Right atrium auricular region (tissue), 2 donors: ENCODE data around the gene SMURF2. TPM values are rescaled to one million over a fixed set of nuclear protein-coding genes. Genes with fewer than 3 reads are reported as not detected.

ENCODE experiments used
- DNase-seq: peaks from one replicate; pipeline ENCODE4 v3.0.0-alpha.2; 2019; ENCODE audit warnings: low spot score
- H3K27ac ChIP-seq, 2 donors: fragments of 200-600 bp; sonication (generic); 1 replicate in 1 of 2; 2 replicates in 1 of 2; pipeline ENCODE4 v1.5.1; 2016 to 2019
- H3K27me3 ChIP-seq, 2 donors: fragments of 200-600 bp; sonication (generic); one replicate each; pipeline versions ENCODE4 v1.5.1 to v1.6.0; 2017 to 2019
- H3K36me3 ChIP-seq: fragments of 200-600 bp; sonication (generic); one replicate; pipeline ENCODE4 v1.5.1; 2016
- H3K4me1 ChIP-seq, 2 donors: fragments of 200-600 bp; sonication (generic); one replicate each; pipeline versions ENCODE4 v1.5.1 to v1.6.0; 2017 to 2019
- H3K4me3 ChIP-seq, 2 donors: fragments of 200-600 bp; sonication (generic); 1 replicate in 1 of 2; 2 replicates in 1 of 2; pipeline ENCODE4 v1.5.1; 2017 to 2019; ENCODE audit warnings: mild to moderate bottlenecking in 1 of 2, moderate library complexity in 1 of 2
- H3K9me3 ChIP-seq, 2 donors: fragments of 200-600 bp; sonication (generic); one replicate each; pipeline ENCODE4 v1.5.1; 2019
- total RNA-seq, 2 donors: library from RNA; depleted of rRNA; stranded (reverse); fragments of >200 nt; gene quantifications; one replicate each; pipeline ENCODE4 v1.1.0, GENCODE V29; 2016
- TF ChIP-seq, protein P1 (sequence below), 2 donors: fragments of 200-600 bp; sonication (generic); IDR thresholded peaks; one replicate each; pipeline ENCODE4 v1.5.1; 2019; ENCODE audit warnings: antibody characterized with exemption in 2 of 2

Gene SMURF2
- total RNA-seq, 2 donors from 2014 or later = 12.6 to 15.3 TPM

DNA sequence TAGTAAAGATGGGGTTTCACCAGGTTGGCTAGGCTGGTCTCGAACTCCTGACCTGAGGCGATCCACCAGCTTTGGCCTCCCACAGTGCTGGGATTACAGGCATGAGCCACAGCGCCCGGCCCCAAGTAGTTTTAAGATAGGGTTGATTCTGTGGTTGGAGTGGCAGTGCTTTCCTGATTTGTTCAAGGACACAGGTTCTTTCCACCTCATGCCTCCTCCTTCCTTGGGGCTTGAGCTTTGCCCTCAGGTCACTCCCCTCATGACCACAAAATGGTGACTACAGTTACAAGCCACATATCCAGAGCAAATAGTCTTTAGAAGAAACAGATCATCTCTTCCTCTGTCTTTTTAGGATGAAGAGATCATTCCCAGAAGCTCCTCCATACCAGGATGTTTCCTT lies 25.3 kb upstream of the SMURF2 start:
- no peak for DNase-seq
- no peak overlapping the region for H3K4me3 ChIP-seq
- H3K27ac ChIP-seq = no peak overlapping the region
- no peaks in the 10 kb centered on the region for H3K27me3 ChIP-seq
- H3K4me1 ChIP-seq = no peaks in the 10 kb centered on the region
- no peaks in the 10 kb centered on the region for H3K9me3 ChIP-seq
- no peaks in the 10 kb centered on the region for H3K36me3 ChIP-seq
- TF ChIP-seq, protein P1, sequence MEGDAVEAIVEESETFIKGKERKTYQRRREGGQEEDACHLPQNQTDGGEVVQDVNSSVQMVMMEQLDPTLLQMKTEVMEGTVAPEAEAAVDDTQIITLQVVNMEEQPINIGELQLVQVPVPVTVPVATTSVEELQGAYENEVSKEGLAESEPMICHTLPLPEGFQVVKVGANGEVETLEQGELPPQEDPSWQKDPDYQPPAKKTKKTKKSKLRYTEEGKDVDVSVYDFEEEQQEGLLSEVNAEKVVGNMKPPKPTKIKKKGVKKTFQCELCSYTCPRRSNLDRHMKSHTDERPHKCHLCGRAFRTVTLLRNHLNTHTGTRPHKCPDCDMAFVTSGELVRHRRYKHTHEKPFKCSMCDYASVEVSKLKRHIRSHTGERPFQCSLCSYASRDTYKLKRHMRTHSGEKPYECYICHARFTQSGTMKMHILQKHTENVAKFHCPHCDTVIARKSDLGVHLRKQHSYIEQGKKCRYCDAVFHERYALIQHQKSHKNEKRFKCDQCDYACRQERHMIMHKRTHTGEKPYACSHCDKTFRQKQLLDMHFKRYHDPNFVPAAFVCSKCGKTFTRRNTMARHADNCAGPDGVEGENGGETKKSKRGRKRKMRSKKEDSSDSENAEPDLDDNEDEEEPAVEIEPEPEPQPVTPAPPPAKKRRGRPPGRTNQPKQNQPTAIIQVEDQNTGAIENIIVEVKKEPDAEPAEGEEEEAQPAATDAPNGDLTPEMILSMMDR (IDR thresholded peaks at IDR 0.05) = no peak

DNA sequence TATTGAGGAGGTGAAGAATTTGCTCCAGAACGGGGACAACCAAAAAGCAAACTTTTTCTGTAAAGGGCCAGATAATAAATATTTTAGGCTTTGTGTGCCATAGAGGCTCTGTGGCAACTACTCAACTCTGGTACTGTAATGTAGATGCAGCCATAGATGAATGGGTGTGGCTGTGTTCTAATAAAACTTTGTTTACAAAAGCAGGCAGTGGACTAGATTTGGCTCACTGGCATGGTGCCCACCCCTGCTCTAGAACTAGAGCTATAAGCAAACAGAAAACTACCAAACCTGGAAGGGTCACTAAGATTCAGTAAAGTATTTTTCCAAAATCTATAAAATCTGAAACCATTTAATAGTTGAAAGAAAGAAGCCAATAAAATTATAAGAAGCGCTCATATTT lies 24.6 kb upstream of the SMURF2 start:
- TF ChIP-seq, protein P1 (IDR thresholded peaks at IDR 0.05) = no peak
- H3K27ac ChIP-seq = no peak overlapping the region
- no peaks in the 10 kb centered on the region for H3K27me3 ChIP-seq
- DNase-seq = no peak
- H3K4me1 ChIP-seq = no peaks in the 10 kb centered on the region
- H3K36me3 ChIP-seq = no peaks in the 10 kb centered on the region
- H3K4me3 ChIP-seq = no peak overlapping the region
- no peaks in the 10 kb centered on the region for H3K9me3 ChIP-seq

DNA sequence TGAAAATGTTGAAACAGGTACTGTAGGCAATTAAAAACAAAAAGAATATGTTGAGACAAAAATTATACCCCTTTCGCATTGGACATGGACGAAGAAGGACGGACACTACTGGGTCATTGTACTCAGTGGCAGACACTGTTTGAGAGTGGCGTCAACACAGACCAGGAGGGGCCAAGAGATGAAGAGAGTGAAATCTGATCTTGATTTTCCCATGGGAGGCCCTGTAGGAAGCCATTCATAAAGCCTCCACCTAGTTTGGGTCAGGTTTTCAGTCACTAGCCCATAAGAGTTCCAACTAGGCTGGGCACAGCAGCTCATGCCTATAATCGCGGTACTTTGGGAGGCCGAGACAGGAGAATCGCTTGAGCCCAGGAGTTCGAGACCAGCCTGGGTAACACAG lies 23.6 kb upstream of the SMURF2 start:
- H3K27ac ChIP-seq = no peak overlapping the region
- H3K4me3 ChIP-seq = no peak overlapping the region
- H3K27me3 ChIP-seq = no peaks in the 10 kb centered on the region
- H3K9me3 ChIP-seq = no peaks in the 10 kb centered on the region
- no peaks in the 10 kb centered on the region for H3K4me1 ChIP-seq
- H3K36me3 ChIP-seq = no peaks in the 10 kb centered on the region
- no peak for DNase-seq
- TF ChIP-seq, protein P1 (IDR thresholded peaks at IDR 0.05) = no peak

DNA sequence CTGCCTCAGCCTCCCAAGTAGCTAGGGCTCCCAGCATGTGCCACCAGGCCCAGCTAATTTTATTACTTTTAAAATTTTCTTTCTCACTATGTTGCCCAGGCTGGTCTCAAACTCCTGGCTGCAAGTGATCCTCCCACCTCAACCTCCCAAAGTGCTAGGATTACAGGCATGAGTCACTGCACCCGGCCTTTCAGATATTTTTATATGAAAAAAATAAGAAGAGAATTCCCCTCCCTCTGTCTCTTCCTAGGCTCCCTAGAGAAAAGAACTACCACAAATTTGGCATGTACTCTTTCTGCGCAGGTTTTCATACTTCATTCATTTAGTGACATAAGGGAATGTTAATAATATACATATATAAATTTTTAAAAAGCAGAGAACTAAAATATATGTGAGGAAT lies 21.7 kb upstream of the SMURF2 start:
- H3K9me3 ChIP-seq = no peaks in the 10 kb centered on the region
- TF ChIP-seq, protein P1 (IDR thresholded peaks at IDR 0.05) = no peak
- H3K4me3 ChIP-seq = no peak overlapping the region
- no peaks in the 10 kb centered on the region for H3K27me3 ChIP-seq
- DNase-seq = no peak
- no peak overlapping the region for H3K27ac ChIP-seq
- H3K36me3 ChIP-seq = no peaks in the 10 kb centered on the region
- H3K4me1 ChIP-seq = no peaks in the 10 kb centered on the region

DNA sequence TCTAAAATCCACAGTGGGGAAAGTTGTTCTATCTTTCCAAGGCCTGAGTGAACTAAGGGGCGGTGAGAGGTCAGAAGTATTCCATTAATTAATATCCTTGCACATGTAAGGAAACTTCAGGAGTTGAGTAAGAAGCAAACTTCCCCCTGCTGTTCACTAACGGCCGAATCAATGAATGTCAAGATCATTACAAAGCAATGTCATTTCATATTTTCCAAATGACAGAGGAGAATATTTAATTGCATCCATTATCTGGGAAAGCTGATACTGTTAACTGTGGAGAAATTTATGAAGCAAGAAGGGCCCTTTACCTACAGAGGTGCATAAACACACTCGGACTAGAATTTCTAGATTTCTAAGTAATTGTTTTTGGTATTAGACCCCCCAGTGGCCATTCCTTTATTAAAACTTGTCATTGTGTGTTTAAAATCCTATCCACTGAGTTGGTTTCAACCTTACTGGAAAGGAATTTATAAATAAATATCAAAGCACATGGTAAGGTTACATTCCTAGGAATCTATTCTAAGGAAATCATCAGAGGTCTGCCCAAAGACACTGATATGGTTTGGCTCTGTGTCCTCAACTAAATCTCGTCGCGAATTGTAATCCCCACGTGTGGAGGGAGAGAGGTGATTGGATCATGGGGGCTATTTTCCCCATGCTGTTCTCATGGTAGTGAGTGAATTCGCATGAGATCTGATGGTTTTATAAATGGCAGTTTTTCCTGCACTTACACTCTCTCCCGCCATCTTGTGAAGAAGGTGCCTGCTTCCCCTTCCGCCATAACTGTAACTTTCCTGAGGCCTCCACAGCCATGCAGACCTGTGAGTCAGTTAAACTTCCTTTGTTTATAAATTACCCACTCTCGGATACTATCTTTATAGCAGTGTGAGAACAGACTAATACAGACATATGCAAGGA lies 20.4 kb upstream of the SMURF2 start:
- no peak for DNase-seq
- Histone ChIP-seq H3K27ac (no peak overlapping the region), H3K27me3 (no peaks in the 10 kb centered on the region), H3K4me1 (no peaks in the 10 kb centered on the region), H3K4me3 (no peak overlapping the region), H3K36me3 (no peaks in the 10 kb centered on the region), H3K9me3 (no peaks in the 10 kb centered on the region)
- TF ChIP-seq, protein P1 (IDR thresholded peaks at IDR 0.05) = no peak
